ENCODE data around the gene LRP1. TPM values are rescaled to one million over a fixed set of nuclear protein-coding genes. Genes with fewer than 3 reads are reported as not detected.

The LRP1 gene
- total RNA-seq, 1 donor from 2014 or later = 108 TPM

- intact Hi-C loops (cut with micrococcal nuclease) = loop anchor here (2.0 kb wide), 1 partner anchor 53 kb away; no protein-coding TSS in a partner anchor
- no peak for DNase-seq
- no peak for ATAC-seq
These were observed 1.6 kb downstream of the LRP1 start for GRCh38 chr12:57129889-57130288.

- DNase-seq (no peak), ATAC-seq (no peak)
- intact Hi-C loops (cut with micrococcal nuclease) = no loop called here
These were observed 2.7 kb downstream of the LRP1 start for GRCh38 chr12:57130941-57131340.

DNA sequence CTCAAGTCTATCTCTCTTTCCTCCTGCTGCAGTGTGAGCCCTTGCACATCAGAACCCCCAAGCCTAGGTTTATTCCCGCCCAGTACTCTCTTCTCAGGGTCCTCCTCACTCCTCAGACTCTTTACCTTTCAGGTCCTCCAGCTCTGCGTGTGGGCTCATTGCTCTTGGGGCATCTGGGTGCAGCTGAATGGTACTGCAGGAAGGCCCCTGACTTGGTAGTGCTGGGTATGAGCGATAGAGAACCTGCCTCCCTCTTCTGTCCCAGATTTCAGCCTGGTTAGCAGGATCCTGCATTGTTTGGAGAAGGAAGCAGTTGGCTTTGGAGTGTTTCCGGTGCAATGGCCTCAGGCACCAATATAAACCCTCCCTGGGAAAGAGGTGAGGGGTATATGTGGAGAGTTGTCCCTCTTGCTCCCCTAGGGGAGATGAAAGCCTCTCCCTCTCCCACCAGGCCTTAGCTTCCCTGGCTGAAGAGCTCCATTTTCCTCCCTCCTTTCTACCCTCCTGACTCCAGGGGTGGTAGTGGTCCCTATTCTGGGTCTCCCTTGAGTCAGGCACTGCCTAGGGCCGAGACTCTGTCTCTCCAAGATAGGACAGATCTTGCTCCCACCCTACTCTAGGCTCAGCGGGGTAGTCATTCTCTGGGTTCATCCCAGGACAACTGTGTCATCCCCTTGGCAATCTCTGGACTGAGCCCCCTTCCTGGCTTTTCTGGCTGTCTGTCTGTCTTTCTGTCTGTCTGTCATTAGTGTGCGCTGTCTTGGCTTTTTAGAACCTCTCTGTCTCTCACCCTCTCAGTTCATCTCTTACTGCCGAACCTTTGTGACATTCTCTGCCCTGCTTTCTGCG, 3.8 kb downstream of the LRP1 start:
- intact Hi-C loops (cut with micrococcal nuclease) = no loop called here
- DNase-seq (no peak), ATAC-seq (no peak)

GRCh38 chr12:57133013-57133569, 4.8 kb downstream of the LRP1 start:
- ATAC-seq (no peak), DNase-seq (no peak)

DNA sequence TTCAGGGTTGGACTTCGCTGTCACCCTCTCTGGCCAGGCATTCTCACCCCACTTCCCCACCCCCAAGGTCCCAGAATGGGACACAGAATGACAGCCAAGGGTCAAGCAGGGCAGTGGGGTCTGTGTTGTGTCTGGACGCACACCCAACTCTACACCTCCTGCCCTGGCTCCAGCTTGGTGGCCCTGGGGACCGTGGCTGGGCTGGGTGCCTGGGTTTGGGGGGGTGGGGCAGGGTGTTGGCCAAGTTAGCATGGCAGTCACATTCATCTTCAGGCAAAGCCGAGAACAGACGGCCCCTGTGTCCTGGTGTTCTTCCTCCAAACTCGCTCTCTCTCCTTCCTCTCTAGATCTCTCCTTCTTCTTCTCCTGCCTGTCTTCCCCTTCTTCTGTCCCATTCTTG, 5.6 kb downstream of the LRP1 start:
- DNase-seq (peak; percentile 80), ATAC-seq (peak; percentile 65)
- intact Hi-C loops (cut with micrococcal nuclease) = no loop called here

More at GRCh38 chr12:57133013-57133569, 4.8 kb downstream of the LRP1 start:
- intact Hi-C loops (cut with micrococcal nuclease) = no loop called here

DNA sequence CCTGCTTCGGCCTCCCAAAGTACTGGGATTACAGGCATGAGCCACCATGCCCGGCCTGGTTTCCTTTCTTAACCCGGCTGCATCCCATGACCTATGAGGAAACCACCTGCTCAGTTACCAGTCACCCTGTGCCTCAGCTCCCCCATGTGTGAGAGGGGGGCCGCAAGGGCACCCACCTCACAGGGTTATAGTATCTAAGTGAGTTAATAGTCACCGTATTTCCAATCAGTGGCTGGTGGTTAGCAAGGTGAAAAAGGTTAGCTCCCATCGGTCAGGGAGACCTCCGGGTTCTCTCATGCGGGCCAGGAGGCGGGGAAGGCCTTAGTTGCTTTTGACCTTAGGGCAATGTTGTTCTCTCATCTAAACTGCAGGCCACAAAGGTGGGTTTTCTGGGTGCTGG, 6.7 kb downstream of the LRP1 start:
- ATAC-seq = no peak
- no peak for DNase-seq
- intact Hi-C loops (cut with micrococcal nuclease) = no loop called here

DNA sequence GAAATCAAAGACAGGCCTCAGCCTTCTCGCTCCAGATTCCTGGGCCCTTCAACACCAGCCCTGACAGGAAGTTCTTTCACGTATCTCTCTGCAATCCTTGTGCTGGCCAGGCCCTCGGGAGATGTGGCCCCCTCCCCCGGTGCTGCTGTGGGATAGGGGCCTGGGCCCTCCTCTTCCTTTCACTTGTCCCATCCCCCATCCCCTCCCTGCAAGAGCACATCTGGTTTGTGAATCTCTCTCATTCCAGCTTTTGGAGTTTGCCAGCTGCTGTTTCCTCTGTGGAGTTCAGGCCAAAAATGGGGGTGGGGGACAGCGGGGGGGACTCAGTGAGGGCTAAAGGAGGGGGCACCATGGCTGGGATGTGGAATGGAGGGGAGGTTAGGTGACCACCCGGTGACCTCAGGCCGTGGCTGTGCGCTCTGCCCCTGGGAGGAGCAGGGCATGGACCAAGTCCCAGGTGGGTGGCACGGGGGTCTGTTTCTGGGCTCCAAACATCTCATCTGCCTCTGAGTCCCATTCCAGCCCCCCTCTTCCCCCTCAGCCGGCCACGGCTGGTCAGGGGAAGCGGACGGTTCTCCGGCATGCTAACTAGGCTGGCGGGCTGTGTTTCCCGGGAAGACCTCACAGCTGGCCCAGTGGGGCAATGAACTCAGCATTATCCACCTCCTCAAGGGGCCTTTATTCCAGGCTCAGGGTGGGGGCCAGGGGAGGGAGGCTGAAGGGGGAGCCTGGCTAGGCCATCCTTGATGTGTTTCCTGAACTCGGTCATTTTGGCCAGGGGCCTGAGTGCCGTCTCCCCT, 7.4 kb downstream of the LRP1 start:
- ATAC-seq (peak; percentile 66), DNase-seq (peak; percentile 83)
- intact Hi-C loops (cut with micrococcal nuclease) = no loop called here

DNA sequence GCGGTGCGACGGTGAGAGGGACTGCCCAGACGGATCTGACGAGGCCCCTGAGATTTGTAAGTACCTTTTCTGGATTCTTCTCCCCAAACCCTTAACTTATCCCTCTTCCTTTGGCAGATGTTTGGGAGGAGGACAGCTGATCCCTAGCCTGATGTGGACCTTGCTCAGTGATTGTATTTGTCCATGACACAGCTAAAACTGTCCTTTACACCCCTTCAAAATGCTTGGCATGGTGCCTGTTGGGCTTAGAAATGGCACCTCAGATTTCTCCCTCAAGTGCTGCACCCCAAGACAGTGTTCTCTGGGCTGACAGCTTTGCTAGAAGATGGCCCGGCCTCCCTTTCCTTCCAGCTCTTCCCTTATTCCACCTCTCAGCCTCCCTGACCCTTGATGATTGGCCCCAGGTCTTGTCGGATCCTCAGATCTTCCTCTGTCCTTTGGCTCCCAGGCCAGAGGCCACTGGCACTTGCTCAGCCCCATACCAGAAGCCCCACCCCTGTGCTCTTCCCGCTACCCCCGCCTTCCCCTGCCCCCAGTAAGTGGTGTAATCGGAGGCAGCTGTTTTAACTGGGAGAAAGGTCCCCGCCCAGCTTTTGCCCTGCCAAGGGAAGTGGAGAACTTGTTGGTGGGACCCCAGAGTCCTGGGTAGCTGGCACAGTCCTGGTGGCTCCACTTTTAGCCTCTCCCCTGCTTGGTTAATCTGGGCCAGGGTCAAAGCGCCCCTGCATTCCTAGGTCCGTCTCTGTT, 10.4 kb downstream of the LRP1 start:
- DNase-seq (peak; percentile 89), ATAC-seq (peak; percentile 62)
- intact Hi-C loops (cut with micrococcal nuclease) = no loop called here

- intact Hi-C loops (cut with micrococcal nuclease) = no loop called here
- DNase-seq (no peak), ATAC-seq (no peak)
These were observed 11.7 kb downstream of the LRP1 start for GRCh38 chr12:57139796-57140649.

DNA sequence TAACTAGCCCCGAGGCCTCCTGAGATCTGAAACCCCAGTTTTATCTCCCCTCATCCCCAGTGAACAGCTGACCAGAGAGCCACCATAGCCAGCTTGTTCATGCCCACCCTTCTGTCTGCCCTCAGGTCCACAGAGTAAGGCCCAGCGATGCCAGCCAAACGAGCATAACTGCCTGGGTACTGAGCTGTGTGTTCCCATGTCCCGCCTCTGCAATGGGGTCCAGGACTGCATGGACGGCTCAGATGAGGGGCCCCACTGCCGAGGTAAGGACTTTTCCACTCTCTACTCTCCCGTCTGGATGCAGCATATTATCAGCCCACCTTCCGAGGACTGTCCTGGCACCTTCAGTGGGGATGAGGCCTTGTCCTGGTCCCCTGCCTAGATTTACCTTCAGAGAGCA, 13.0 kb downstream of the LRP1 start:
- ATAC-seq = no peak
- intact Hi-C loops (cut with micrococcal nuclease) = no loop called here
- DNase-seq = no peak

DNA sequence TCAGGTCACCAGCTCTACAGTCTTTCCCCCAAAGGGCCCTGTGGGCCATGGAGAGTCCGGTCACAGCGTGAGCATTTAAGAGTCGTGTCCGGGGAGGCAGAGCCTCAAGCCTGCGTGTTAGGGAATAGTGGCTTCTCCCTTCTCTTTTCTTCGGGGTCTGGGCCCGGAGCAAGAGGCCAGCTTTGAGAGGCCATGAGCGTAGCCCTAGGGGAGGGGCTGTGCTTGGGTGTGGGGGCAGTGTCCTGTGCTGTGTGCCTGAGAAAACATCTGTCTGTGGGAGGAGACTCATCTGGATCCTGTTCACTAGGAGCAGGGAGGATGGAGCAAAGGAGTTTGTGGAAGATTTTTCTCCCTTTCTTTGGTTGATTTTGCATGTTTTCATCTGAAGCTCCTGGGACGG, 13.8 kb downstream of the LRP1 start:
- peak; percentile 66 for ATAC-seq
- DNase-seq = peak; percentile 60
- intact Hi-C loops (cut with micrococcal nuclease) = no loop called here

DNA sequence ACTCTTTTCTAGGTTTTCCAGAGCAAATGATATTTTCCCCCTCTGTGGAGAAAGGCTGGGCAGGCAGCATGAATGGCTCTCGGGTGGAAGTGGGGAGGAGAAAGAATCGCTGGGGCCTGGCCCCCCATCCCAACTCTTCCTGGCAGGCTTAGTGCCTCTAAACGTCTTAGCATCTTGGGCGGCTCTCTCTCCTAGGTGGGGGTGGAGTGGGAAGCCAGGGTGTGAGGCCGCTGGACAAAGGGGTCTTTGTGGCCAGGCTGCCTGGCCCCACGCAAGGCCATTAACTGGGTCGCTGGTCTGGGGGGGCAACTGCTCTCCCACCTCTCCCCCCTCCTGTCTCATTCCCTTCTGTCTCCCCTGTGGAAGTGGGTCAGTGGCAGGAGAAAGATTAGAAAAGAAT, 14.4 kb downstream of the LRP1 start:
- no peak for DNase-seq

GRCh38 chr12:57143454-57143853, 15.2 kb downstream of the LRP1 start:
- DNase-seq (no peak), ATAC-seq (no peak)
- intact Hi-C loops (cut with micrococcal nuclease) = no loop called here

More for the DNA sequence above, 14.4 kb downstream of the LRP1 start:
- no peak for ATAC-seq
- intact Hi-C loops (cut with micrococcal nuclease) = no loop called here

DNA sequence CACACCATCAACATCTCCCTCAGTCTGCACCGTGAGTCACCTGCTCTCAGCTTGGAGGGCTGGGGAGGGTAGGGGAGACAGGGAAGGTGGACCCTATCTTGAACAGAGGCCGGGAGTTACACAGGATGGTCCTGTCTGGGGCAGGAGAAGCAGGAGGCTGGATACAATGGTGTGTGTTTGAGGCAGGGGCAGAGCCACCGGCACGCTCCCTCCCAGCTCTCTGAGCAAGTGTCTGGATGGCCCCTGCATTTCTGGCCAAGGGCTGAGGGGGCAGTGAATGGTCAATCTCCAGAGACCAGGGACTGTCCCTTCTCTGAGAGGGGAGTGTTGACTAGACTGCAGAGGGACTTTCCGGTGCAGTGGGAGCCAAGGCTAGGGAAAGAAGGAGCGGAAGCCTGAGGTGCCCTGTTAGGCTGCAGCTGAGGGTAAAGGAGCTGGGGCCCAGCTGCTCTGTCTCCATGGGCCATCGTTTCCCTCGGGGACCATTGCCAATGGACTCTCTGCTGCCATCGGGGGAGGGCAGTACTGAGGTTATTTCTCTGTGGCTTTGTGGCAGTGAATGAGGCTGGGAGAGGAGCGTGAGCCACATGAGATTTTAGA, 17.3 kb downstream of the LRP1 start:
- DNase-seq = no peak

DNA sequence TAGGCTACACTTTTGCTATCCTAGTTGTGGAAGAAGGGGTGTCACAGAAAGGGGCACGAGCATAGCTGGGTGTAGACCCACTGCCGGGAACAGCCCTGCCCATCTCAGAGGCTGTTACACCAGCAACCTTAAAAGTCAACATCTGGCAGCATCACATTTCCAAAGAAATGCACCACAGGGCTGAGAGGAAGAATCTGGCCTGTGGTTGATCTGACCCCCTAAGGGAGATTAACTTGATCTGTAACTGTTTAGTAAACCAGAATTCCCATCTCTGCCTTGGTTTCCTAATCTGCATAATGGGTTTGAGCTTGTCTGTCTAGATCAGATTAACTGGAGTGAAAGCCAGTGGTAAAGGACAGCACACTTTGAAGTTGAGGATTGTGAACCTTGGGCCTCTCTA, 17.8 kb downstream of the LRP1 start:
- DNase-seq (no peak), ATAC-seq (no peak)
- intact Hi-C loops (cut with micrococcal nuclease) = no loop called here

More for the DNA sequence above, 17.3 kb downstream of the LRP1 start:
- intact Hi-C loops (cut with micrococcal nuclease) = no loop called here
- ATAC-seq = no peak

- ATAC-seq (peak; percentile 8), DNase-seq (peak; percentile 55)
- intact Hi-C loops (cut with micrococcal nuclease) = no loop called here
These were observed 19.0 kb downstream of the LRP1 start, which contains the start of gene LRP1-AS for GRCh38 chr12:57146961-57147944. TSS of gene LRP1-AS (minus strand) at chr12:57147619.
